Kidney capillary endothelial cell (primary cell): Measurements from ENCODE around the gene SLC34A1.

ENCODE experiments used
- DNase-seq: peaks from one replicate; pipeline ENCODE4 v3.0.0-alpha.2; 2018; ENCODE audit warnings: low spot score

The SLC34A1 gene

DNA sequence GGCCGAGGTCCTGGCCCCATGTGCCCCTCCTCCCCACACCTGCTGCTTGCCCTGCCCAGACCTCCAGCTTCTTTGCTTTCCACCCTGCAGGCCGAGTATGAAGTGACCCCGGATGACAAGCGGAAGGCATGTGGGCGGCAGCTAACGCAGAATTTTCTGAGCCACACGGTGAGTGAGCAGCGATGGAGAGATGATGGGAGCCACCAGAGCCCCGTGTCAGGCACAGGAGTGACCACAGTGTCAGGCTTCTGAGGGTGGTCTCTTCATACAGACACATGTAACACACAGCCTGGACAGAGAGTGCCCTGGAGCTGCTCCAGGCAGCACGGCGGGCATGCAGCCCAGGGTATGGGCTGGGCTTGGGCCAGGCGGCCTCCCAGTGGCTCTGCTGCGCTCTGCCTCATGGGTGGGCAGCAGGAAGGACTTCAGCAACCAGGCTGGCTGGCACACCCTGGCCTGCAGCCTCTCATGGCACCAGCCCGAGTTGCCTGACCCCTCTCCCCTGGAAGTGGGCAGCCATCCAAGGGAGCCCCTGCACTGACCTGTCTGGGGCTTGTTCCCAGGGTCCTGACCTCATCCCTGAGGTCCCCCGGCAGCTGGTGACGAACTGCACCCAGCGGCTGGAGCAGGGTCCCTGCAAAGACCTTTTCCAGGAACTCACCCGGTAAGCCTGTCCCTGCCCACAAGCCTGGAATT lies 48.1 kb downstream of the SLC34A1 start:
- DNase-seq = no peak

DNA sequence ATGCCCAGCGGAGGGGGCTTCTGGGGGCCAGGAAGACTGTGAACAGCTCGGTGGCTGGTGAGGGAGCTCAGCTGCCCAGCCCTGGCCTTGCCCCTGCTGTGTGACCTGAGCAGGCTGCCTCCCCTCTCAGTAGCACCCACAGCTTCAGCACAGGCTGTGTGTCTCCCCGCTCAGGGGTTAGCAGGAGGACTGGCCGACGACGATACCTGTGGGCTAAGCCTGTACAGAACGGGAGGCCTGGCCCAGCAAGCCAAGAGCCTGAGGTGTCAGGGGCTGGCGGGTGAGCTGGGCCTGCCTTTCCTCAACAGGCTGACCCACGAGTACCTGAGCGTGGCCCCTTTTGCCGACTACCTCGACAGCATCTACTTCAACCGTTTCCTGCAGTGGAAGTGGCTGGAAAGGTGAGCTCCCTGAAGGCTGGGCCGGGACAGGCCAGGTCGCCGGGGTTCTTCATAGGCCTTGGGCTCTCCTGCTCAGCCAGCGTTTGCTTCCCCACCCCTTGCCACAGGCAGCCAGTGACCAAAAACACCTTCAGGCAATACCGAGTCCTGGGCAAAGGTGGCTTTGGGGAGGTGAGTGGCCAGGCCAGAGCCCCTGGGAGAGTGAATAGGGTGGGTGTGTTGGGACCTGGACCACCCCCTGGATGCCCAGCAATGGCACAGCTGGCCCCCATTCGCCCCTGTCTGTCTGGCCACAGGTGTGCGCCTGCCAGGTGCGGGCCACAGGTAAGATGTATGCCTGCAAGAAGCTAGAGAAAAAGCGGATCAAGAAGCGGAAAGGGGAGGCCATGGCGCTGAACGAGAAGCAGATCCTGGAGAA lies 48.8 kb downstream of the SLC34A1 start:
- DNase-seq = no peak

DNA sequence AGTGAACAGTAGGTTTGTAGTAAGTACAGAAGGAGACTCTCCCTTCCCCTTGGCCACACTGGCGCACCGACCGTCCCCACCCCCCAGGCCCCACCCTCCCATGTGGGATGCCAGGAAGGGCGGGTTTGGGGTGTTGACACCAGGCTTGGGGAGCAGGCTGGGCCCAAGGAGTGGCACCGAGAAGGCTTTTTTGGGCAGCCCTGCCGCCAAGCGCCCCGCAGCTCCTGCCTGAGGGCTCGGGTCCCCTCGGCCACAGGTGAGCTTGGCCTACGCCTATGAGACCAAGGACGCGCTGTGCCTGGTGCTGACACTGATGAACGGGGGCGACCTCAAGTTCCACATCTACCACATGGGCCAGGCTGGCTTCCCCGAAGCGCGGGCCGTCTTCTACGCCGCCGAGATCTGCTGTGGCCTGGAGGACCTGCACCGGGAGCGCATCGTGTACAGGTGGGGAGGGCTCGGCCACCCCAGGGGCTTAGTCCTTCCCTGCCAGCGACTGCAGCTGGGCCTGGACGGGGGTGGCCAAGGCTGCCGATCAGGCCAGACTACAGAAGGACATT lies 49.5 kb downstream of the SLC34A1 start:
- no peak for DNase-seq

DNA sequence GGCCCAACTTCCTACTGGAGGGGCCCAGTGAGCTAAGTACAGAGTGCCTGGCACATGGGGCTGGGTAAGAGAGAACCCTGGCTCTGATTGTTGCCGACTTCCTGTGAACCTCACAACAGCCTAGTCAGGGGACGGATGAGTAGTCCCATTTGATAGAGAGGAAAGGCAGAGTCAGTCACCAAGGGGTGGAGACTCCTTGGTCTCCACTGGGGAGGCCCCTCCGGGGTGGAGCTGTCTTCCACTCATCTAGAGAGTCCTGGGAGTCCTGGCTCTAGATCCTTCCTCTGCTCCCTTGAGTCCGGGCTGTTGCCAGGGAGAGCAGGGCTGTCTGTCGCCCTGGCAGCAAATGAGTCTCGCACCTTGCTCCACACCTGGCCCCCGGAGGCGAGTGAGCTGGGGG lies 50.2 kb downstream of the SLC34A1 start:
- no peak for DNase-seq

DNA sequence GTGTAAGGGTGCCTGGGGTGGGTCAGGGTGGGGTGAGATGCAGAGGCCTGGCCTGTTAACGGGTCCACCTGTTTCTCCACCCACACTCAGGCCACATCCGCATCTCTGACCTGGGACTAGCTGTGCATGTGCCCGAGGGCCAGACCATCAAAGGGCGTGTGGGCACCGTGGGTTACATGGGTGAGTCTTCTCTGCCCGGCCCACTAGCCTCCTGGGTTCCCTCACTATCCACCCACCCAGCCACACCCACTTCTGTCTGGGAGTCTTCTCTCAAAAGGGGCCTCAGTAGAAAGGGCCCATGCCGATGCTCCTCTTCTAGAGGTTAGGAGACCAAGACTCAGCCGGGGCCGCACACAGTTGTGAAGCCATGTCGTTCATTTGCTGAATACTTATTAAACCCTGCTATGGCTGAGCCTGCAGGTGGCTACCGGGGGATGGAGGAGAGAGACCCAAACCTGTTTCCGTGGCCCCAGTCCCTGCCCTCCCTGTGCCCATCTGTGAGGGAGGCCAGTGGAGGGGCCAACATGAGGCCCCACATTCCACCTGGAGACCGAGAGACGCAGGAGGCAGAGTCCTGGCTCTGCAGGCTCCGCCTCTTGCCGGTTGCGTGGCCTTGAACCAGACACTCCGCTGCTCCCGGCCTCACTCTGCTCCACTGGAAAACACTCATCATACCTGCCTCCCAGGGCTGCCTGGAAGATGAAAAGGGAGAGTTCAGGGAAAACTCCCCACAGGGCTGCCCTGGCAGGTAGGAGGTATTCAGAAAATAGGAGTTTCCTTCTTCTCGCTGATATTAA lies 50.9 kb downstream of the SLC34A1 start:
- DNase-seq = no peak

DNA sequence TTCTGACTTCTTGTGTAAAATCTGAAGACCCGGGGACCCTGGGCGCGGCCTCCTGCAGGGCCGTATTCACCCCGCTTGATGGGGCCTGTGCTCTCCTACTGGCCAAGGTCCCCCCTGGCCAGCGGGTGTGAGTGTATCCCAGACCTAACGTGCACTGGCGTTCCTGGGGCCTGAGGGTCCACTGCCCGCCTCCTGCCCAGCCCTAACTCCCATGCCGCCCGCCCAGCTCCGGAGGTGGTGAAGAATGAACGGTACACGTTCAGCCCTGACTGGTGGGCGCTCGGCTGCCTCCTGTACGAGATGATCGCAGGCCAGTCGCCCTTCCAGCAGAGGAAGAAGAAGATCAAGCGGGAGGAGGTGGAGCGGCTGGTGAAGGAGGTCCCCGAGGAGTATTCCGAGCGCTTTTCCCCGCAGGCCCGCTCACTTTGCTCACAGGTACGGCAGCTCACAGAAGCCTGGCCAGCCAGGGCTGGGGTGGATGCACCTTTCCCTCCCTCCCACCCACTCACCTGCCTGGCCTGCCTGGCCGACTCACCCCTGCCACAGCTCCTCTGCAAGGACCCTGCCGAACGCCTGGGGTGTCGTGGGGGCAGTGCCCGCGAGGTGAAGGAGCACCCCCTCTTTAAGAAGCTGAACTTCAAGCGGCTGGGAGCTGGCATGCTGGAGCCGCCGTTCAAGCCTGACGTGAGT lies 51.8 kb downstream of the SLC34A1 start:
- DNase-seq = no peak

DNA sequence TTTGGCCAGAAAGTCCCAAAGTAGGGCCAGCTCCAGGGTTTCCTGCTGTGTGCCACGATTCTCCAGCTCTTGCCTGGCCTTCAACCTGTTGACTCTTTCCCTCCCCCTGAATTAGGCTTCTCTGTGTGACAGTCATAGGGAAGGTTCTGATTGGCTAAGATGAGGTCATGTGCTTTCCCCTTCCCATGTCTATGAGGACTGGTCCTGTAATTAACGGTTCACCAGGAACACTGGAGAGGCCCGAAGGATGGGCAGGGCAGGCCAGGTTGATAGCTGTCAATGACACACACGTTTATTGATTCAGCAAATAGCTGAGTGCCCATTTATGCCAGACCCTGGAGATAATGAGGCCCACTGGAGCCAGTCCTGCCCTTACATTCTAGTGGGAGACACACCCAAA lies 53.4 kb downstream of the SLC34A1 start:
- no peak for DNase-seq

DNA sequence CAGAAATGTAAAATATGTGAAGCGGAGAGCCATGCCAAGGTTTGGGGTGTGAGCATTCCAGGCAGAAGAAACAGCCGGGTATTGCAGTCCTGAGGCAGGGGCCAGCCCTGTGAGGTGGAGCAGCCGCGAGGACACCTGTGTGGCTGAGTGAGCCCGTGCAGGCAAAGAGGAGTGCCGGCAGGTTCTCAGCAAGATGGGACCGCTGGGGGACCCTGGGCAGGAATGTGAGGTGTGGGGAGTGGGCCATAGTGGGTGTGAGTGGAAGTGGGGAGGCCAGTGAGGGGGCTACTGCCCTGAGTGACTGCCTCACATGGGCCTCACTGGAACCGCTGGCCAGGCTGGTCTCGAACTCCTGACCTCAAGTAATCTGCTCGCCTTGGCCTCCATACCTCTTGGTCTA lies 54.2 kb downstream of the SLC34A1 start:
- no peak for DNase-seq

DNA sequence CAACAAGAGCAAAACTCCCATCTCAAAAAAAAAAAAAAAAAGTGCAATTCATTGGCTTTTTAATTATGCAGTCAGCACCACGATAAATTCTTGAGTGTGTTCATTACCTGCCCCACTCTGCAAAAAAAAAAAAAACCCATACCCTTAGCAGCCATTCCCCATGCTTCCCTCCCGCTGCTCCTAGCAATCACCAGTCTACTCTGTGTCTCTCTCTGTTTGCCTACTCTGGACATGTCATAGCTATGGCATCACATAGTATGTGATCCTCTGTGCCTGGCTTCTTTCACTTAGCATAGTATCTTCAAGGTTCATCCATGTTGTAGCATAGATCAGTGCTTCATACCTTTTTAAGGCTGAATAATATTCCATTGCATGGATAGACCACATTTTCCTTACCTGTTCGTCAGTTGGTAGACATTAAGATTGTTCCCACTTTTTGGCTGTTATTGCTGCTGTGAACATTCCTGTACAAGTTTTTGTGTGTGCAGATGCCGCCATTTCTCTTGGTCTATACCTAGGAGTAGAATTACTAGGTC lies 55.4 kb downstream of the SLC34A1 start:
- DNase-seq = no peak

DNA sequence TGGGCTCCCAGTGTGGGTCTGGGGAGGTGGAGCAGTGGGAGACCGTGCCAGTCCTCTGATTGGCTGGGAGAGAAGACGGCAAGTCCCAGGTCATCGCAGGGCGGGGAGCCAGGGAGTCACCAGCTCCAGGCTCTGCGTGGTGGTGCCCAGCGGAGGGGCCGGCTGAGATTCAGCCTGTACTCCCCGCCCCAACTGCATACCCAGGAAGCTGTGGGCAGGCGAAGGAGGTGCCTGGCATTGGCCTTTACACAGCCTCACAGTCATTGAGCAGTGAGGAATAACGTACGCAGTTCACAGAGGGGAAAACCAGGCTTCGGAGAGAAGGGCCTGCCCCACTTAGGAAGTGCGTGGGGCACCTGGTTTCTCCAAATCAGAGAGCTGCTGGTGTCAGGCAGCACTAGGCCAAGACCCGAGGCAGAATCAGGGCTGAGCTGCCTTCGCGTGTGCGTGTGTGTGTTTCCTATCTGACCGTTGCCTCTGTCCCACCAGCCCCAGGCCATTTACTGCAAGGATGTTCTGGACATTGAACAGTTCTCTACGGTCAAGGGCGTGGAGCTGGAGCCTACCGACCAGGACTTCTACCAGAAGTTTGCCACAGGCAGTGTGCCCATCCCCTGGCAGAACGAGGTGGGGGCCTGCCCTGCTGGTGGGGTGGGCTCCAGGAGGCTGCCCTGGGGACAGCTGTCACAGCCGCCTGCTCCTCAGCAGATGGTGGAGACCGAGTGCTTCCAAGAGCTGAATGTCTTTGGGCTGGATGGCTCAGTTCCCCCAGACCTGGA lies 56.2 kb downstream of the SLC34A1 start:
- no peak for DNase-seq

DNA sequence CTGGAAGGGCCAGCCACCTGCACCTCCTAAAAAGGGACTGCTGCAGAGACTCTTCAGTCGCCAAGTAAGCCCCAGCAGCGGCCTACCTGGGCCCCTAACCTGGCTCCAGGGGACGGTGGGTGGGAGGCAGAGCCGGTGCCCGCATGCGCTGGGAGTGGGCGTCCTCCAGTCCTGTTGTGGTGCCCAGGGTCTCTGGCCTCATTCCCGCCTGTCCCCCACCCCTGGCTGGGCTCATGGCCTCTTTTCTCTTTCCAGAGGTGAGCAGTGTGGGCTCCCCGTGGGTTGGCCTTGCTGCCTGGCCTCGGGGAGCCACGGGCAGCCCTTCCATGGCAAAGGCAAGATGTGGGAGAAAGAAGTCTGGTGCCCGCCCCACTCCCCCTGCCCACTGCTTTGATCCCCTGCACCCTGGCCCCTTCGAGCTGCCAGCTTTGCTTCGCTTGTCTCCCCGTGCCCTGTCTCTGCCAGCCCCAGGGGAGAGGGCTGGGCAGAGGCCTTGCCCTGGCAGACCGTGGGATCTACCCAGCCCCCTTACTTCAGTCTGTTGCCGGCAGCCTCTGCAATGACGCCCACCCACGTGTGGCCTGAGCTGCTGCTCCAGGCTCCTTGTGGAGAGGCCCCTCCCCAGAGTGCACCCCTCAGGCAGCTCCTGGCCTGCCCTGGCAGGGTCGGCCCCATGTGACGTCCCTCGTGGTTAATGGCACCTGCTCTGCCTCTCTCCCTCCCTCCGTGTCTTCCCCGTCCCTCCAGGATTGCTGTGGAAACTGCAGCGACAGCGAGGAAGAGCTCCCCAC lies 57.0 kb downstream of the SLC34A1 start:
- no peak for DNase-seq

DNA sequence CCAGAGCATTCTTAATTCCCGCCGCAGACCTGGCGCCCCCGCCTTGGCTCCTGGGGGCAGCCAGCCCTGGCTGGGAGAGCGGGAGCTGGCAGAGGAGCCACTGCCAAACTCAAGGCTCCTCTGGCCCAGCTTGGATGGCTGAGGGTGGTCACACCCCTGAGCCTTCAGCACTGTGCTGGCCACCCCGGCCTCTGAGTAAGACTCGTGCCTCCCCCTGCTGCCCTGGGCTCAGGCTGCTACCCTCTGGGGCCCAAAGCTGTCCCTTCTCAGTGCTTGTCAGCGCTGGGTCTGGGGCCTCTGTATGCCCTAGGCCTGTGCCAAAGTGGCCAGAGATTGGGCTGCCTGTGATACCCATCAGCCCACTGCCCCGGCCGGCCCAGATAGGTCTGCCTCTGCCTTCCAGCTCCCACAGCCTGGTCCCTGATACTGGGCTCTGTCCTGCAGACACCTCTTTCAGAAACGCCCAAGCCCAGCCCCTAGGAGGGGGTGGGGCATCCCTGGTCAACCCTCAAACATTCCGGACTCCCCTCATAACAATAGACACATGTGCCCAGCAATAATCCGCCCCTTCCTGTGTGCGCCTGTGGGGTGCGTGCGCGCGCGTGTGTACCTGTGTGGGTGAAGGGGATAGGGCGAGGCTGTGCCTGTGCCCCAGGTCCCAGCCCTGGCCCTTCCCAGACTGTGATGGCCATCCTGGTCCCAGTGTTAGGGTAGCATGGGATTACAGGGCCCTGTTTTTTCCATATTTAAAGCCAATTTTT lies 58.0 kb downstream of the SLC34A1 start:
- no peak for DNase-seq

DNA sequence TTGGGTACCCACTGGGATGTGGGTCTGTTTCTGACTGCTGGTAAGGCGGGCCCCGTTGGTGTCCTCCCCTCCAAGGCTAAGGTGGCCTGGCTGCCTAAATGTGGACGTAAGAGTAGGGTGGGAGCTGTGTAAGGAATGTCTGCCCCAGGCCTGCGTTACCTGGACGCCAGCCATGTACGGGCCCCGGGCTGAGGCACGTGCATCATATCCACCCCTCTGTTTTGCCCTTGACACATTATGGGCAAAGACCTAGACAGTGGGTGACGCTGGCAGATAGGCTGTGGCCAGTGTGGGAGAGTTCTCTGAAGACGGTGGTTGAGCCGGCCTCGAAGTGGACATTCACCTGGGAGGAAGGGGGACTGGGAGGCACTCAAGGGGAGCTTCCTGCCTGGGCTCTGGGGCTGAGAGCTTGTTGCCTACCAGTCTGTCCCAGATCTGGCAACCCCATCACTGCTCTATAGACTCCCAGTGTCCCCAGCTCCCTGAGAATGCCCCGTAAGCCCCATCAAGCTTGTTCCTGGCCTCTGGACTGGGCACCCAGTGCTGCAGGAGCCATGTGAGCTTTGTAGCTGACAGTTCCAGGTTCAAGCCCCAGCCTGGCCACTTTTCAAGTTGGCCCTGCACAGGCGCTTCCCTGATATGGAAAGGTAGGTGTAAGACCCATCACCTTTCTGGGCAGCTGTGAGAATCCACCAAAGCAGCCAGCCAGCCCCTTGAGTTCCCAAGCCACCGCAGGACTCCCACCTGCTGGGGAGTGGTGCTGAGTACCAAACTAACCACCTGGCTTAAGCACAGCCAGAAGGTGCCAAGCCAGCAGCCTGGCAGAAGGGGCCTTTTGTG lies 59.1 kb downstream of the SLC34A1 start:
- no peak for DNase-seq

DNA sequence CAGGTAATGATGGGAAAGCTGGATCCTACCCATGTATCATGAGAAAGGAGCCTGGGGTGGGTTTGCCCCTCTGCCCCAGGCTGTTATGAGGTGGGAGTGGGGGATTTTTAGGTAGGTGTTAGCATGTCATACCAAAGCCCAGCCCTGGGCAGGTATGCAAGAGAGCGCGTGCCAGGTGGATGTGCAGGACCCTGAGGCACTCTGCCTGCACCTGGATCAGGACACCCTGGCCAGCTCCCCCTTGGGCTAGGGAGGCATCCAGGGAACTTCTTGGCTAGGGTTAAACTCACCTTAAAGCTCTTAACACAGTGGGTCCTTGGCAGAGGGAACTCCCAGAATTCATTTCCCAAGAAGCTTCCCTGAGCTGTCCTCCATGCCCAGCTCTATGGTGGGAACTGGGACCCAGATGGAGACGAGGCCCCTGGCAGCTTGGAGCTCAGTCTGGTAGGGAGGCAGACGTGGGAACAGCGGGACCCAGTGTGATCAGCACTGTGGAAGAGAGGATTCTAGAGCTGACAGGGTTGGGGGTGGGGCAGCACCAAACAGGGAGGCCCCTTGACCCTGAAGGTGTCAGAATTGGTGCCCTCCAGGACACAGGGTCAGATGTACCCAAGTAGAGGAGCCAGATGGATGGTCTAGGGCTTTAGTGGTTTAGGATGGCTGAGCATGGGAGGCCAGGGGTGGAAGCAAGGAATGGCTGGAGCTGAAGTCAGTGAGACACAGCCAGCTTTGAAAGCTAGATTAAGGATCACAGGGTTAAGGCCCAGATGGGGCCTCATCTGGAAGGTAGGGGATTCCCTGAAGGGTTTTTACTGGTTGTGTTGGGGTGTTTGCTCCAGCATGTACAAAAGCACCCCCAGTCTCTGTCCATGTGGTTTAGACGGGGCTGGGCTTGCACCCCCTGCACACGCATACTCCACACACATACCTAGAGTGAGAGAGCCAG lies 60.1 kb downstream of the SLC34A1 start:
- DNase-seq = no peak

DNA sequence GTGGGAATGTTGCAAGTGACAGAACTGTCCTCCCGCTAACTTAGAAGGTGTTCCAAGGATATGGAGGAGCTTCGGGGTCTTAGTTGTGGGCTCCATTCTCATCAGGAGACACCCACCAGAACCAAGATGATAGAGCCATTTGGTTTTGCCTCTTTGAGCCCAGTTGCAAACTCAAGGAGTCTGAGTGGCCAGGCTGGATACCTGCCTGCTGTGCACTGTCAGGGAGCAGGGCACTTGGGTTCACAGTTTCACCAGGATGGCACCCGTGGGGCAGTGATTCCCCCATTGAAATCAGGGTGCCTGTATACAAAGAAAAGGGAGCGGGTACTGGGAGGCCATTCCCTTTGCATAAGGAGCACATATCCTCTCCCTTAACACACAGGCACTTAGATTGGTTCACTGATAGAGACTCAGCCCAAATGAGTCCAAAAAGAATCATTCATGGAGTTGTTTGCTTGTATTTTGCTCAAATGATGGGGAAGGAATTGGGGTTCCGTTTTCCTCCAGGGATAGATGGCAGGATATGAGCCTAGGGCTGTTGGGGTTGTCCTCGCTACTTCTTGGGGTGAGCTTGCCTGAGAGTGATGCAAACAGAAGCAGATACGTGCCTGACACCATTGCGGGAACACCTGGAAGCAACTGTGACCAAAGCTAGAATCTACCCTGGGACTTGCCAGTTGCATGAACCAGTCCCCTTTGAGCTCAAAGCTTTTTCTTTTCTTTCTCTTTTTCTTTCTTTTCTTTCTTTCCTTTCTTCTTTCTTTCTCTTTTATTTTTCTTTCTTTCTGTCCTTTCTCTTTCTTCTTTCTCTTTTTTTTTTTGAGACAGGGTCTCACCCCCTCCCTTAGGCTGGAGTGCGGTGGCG lies 61.0 kb downstream of the SLC34A1 start:
- DNase-seq = no peak

DNA sequence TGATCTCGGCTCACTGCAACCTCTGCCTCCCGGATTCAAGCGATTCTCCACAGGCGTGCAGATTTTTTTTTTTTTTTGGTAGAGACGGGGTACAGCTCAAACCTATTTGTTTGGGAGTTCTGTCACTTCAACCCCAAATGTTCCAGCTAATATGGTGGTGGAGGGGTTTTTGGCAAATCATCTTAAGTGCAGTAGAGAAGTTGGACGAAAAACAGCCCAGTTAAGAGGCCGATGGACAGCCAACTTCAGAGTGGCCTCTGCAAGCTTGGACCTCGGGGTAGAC lies 61.6 kb downstream of the SLC34A1 start:
- DNase-seq = no peak
